GM13976 (cell line): ENCODE measurements around the gene KCNQ5.

Experiments used
- DNase-seq: peaks from one replicate; pipeline ENCODE4 v3.0.0; 2012; ENCODE audit warnings: low spot score
- CTCF ChIP-seq: IDR thresholded peaks from 2 replicates; pipeline ENCODE4 v1.5.1; 2012; ENCODE audit warnings: borderline replicate concordance, mild to moderate bottlenecking; ENCODE audit not compliant: insufficient read depth; ENCODE audit errors: extremely low read depth, missing control alignments, control extremely low read depth
- in situ Hi-C: fragments of 300-500 bp; cut with MboI; formaldehyde crosslinking; loops from one replicate; pipeline ENCODE4 v1.12.0; 2022; ENCODE audit warnings: low sequenced_read_pairs, mixed read lengths, inconsistent platforms; ENCODE audit not compliant: unreplicated experiment

The KCNQ5 gene

GRCh38 chr6:72783035-72783434, 161.2 kb downstream of the KCNQ5 start:
- no peak for DNase-seq
- no peak for TF ChIP-seq CTCF
- in situ Hi-C loops: no loop called here

GRCh38 chr6:72783666-72784065, 161.8 kb downstream of the KCNQ5 start:
- no peak for TF ChIP-seq CTCF
- in situ Hi-C loops: no loop called here
- no peak for DNase-seq

- in situ Hi-C loops: no loop called here
- TF ChIP-seq CTCF: no peak
- no peak for DNase-seq
Measured at GRCh38 chr6:72784071-72784470, 162.2 kb downstream of the KCNQ5 start.

DNA sequence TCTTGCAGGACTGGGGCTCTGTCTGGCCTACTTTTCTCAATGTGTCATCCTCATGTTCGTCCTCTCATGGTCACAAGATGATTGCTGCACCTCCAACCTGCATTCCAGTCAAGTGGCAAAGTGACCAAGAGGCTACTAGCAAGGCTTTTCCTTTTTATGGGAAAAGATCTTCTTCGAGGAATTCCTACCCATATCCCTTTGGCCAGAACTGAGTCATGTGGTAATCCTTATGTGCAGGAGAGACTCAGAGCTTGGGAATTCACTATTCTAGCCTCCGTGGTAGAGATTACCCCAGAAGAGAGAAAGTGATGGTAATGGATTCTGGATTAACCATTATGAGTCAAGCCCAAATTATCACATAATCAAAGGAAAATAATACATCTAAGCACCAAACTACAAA, 162.7 kb downstream of the KCNQ5 start:
- no peak for DNase-seq

DNA sequence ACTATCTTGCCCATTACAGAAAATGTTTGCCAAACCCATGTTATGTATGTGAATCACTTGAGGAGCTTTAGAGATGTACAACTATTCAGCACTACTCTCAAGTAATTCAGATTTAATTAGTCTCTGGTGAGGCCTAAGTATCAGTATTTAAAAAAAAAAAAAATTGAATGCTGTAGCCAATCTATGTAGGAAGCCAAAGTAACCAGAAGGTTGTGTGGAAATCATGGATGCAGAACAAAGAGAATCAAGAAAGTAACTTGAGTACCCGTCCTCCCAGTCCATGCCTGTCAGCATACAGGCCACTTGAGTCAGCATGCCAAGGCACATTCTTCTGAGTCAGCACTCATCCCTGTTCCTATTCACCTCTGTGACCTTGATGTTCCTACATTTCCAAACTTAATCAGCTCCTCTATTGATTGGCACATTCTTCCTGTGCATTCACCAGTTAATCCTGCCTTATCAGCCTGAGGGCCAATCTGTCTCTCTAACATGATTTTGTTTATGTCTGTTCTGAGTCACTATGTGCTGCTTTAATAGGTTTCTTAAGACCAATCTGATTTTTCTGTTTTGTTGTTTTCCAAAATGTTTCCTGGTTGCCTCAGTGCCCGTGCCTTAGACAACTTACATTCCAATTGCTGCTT, 165.6 kb downstream of the KCNQ5 start:
- TF ChIP-seq CTCF: no peak
- no peak for DNase-seq
- in situ Hi-C loops: no loop called here

More for the DNA sequence above, 162.7 kb downstream of the KCNQ5 start:
- in situ Hi-C loops: no loop called here
- TF ChIP-seq CTCF: no peak

DNA sequence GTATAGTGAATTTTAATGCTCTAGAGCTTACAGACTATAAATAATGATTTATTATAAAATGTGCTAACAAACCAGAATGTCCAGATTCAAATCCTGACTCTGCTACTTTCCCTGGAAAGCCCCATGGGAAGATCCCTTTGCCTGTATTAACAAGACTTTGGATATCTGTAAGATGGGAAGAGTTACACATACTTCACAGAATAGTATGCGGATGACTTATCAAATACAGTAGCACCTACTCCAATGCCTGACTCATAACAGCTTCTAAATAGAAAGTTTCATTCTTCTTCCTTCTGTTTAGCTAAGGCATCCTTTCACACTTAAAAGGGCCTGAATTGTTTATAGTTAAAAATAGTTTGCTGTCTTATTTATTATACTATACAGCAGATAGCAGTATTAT, 166.3 kb downstream of the KCNQ5 start:
- no peak for DNase-seq
- in situ Hi-C loops: no loop called here
- no peak for TF ChIP-seq CTCF

- DNase-seq: no peak
- no peak for TF ChIP-seq CTCF
- in situ Hi-C loops: no loop called here
Measured at GRCh38 chr6:72789145-72789544, 167.3 kb downstream of the KCNQ5 start.
